Right lobe of liver (tissue), 4 donors: ENCODE data around the gene PELI2.

Experiments used
- CTCF ChIP-seq, 4 donors: fragments of 200-600 bp in 3 of 4; fragments of 450-650 bp in 1 of 4; IDR thresholded peaks; one replicate each; pipeline versions ENCODE4 v1.5.1 to v1.8.0; 2016 to 2022; ENCODE audit warnings: antibody characterized with exemption in 4 of 4, mild to moderate bottlenecking in 2 of 4
- POLR2A ChIP-seq: fragments of 450-650 bp; IDR thresholded peaks from one replicate; pipeline ENCODE4 v1.6.1; 2017; ENCODE audit warnings: antibody characterized with exemption, mild to moderate bottlenecking
- donor health status: DM: no; HTN: no; CAD: no.
- donor health status: DM: no; HTN: no; CAD: no.
- donor health status: DM: no; HTN: yes; CAD: no.

- TF ChIP-seq CTCF (IDR thresholded peaks at IDR 0.05) = no peak
- TF ChIP-seq POLR2A = no peak
Observed at GRCh38 chr14:56142314-56142713, 24.1 kb downstream of the PELI2 start.
